GM12873 (cell line): Measurements from ENCODE around the gene COL25A1.

Experiments
- TF ChIP-seq, protein P1 (sequence below): IDR thresholded peaks from 2 replicates; pipeline ENCODE4 v1.5.1; 2012; ENCODE audit warnings: low read depth, mild to moderate bottlenecking, moderate library complexity, low read length, control low read depth; ENCODE audit not compliant: insufficient read depth; ENCODE audit errors: missing control alignments

The COL25A1 gene

DNA sequence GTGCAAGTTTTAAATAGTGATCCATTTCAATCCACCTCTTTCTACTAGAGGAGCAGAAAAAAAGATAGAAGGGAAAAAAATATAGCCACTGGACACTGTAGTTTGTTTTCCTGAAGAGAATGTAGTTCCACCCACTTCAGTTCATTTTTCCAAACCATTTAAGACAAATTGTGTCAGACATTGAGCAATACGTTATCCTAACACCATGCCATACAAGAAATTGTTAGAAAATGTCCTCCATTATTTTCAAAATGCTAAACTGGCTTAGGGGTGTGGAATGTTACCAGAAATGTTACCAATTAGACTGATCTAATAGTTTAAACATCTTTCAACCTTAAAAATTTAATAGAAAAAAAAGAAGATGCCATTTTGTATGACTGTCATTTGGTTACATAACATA, 491.0 kb downstream of the COL25A1 start:
- TF ChIP-seq, protein P1, sequence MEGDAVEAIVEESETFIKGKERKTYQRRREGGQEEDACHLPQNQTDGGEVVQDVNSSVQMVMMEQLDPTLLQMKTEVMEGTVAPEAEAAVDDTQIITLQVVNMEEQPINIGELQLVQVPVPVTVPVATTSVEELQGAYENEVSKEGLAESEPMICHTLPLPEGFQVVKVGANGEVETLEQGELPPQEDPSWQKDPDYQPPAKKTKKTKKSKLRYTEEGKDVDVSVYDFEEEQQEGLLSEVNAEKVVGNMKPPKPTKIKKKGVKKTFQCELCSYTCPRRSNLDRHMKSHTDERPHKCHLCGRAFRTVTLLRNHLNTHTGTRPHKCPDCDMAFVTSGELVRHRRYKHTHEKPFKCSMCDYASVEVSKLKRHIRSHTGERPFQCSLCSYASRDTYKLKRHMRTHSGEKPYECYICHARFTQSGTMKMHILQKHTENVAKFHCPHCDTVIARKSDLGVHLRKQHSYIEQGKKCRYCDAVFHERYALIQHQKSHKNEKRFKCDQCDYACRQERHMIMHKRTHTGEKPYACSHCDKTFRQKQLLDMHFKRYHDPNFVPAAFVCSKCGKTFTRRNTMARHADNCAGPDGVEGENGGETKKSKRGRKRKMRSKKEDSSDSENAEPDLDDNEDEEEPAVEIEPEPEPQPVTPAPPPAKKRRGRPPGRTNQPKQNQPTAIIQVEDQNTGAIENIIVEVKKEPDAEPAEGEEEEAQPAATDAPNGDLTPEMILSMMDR, result no peak

DNA sequence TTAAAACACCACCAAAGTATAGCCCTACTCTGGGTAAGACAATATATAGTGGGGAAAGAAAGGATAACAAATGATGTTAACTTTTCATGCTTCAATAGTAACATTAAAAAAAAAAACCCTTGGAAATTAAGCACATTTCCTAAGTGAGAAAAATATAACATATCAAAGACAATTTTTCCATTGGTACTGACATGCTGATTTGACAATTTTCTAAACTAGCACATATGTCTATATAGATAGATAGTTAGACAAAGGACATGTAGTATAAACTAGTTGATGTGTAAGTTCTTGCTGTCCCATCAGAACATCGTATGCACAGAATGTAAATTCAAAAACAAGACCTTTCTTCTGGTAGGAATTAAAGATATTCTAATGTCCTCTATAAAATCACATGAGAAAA, 492.4 kb downstream of the COL25A1 start:
- TF ChIP-seq, protein P1, result no peak

DNA sequence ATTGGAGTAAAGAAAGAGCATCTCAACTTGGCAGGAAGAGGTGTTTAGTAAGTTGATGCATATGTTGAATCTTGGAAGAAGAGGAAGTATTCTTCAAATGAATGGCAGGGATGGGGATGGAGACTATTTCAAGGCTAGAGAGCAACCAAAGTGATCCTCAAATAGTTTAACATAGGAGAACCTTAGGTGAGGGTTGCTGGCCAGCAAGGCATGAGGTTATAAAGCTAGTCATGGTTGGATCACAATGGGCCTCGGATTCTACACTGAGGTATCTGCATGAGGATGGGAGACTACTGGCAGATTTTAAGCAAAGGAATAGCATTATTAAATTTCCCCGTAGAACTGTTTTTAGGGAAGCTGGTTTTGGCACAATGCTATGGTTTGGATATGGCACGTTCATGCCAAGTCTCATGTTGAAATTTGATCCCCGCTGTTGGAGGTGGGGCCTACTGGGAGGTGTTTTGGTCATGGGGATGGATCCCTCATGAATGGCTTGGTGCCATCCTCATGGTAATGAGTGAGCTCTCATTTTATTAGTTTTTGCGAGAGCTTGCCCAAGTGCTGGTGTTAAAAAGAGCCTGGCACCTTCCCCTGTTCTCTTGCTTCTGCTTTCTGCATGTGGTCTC, 497.7 kb downstream of the COL25A1 start:
- TF ChIP-seq, protein P1, result no peak

DNA sequence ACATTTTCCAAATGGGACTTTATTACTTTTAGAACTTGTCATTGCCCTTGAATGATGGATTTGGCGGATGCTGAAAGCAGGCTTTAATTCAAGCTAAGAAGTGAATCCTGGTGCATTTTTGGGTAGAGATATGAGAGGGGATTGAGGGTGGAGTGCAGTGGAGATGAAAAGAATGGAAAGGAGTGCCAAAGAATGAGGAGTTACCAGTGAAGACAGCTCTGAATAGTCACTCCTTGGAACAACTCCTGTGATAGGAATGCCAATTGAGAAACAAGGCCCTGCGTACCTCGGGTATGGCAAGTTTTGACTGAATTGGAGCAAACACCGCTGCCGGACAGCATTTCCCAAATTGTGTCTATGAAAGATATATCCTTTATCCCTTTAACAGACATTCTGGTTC, 503.2 kb downstream of the COL25A1 start:
- TF ChIP-seq, protein P1, result no peak

DNA sequence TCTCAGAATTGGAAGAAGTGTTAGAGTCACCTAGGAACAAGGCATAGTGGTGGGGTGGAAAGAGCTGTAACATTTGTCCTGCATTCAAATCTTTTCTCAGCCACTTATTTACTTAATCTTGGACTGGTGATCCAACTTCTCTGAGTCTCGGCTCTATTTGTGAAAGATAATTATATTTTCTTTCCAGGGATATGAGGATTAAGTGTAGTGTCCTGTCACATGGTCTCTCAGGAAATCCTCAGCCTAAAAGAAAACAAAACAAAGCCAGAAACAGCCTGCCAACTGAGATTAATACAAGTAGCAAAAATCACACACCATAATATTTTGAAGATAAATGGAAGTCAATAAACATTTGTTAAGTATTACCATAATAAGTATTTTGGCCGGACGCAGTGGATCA, 506.3 kb downstream of the COL25A1 start:
- TF ChIP-seq, protein P1, result no peak

DNA sequence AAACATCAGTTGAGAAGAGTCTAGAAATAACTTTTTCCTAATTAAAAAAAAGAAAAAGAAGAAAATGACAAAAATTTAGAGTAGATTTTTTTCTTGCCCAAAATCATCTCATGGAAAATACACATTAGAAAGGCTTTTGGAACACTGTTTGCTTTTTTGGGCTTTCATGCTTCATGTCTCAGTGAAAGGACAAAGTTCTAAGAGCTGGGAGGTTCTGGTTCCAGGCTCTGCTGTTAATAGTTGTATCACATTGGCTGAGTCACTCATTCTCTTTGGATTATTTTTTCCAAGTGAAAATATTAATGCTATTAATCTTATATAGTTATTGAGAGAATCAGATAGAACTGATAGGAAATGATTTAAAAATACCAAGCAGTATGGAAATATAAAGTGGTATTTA, 506.7 kb downstream of the COL25A1 start:
- TF ChIP-seq, protein P1, result no peak

DNA sequence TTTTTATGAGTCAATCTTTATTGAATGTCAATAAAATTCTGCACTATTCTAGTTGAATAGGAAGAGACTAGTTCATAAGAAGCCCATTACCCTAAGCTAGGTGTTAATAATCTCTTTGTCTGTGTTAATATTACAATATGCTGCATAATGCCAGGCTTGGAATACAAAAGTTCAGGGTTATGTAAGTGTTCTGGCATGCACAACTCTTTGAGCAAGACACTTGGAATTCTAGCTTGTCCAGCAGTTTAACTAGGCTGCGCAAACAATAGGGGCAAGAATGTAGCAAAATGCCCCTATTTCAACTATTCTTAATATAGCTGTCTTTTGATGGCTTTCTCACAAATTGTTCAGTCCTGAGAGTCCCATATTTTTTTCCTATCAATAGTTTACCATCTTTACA, 508.3 kb downstream of the COL25A1 start:
- TF ChIP-seq, protein P1, result no peak
